Stomach (tissue), 4 donors: Measurements from ENCODE around the gene RGS3.
"Not testable (repeated sequence)": the region's sequence is repeated elsewhere in the genome, so short reads cannot be mapped to it uniquely, and the experiment has no call there.

Experiments used
- CTCF ChIP-seq, 7 experiments: fragments of 450-650 bp in 4 of 7; fragments of 200-600 bp in 3 of 7; sonication (generic) in 3 of 7; IDR thresholded peaks; one replicate each; pipeline ENCODE4 v1.5.1; 2016 to 2019; ENCODE audit warnings: antibody characterized with exemption in 7 of 7, control low read depth in 2 of 7, mild to moderate bottlenecking in 1 of 7
- EP300 ChIP-seq: sonication (generic); formaldehyde crosslinking; IDR thresholded peaks from one replicate; pipeline ENCODE4 v1.6.1; 2017; ENCODE audit warnings: antibody characterized with exemption
- POLR2A ChIP-seq, 4 donors: fragments of 450-650 bp; IDR thresholded peaks; one replicate each; pipeline ENCODE4 v1.6.1; 2016; ENCODE audit warnings: antibody characterized with exemption in 4 of 4, control low read depth in 2 of 4, mild to moderate bottlenecking in 1 of 4, moderate library complexity in 1 of 4
- POLR2AphosphoS5 ChIP-seq, 3 donors: sonication (generic); formaldehyde crosslinking; IDR thresholded peaks; one replicate each; pipeline ENCODE4 v1.6.1; 2016; ENCODE audit warnings: antibody characterized with exemption in 3 of 3

DNA sequence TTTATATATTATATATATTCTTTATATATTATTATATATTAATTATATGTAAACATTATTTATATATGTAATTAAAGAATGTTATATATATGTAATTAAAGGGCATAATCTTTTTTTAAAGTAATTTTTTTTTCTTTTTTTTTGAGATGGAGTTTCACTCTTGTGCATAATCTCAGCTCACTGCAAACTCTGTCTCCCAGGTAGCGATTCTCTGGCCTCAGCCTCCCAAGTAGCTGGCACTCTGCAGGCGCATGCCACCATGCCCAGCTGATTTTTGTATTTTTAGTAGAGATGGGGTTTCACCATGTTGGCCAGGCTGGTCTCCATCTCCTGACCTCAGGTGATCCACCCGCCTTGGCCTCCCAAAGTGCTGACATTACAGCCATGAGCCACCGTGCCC, 27.6 kb downstream of the RGS3 start:
- not testable (repeated sequence) for TF ChIP-seq CTCF (IDR thresholded peaks at IDR 0.05); POLR2A (IDR thresholded peaks at IDR 0.05); POLR2AphosphoS5 (IDR thresholded peaks at IDR 0.05); EP300
